Natural killer cell (primary cell): ENCODE measurements around the gene PCID2. TPM values are rescaled to one million over a fixed set of nuclear protein-coding genes. Genes with fewer than 3 reads are reported as not detected.

Experiments used
- ATAC-seq, 3 donors: fragments of 150-1000 bp in 2 of 3; fragments of 200-7000 bp in 1 of 3; cut with Tn5 transposase; 1 replicate in 1 of 3; 2 replicates in 2 of 3; pipeline ENCODE4 v1.10.0; 2021; ENCODE audit warnings: mild to moderate bottlenecking in 2 of 3, moderate library complexity in 2 of 3
- DNase-seq, 2 donors: peaks; one replicate each; pipeline versions ENCODE4 v3.0.0 to v3.0.0-alpha.2; 2013 to 2021; ENCODE audit warnings: mixed read lengths in 1 of 2
- H3K27ac ChIP-seq: one replicate; pipeline ENCODE4 v1.5.1; 2013; ENCODE audit warnings: mild to moderate bottlenecking, low read length
- H3K27me3 ChIP-seq: one replicate; pipeline ENCODE4 v1.6.1; 2013; ENCODE audit warnings: low read length; ENCODE audit not compliant: control insufficient read depth, insufficient read depth
- H3K36me3 ChIP-seq: one replicate; pipeline ENCODE4 v1.6.1; 2013; ENCODE audit warnings: low read length; ENCODE audit not compliant: control insufficient read depth, insufficient read depth
- H3K4me1 ChIP-seq: one replicate; pipeline ENCODE4 v1.6.1; 2013; ENCODE audit warnings: low read length; ENCODE audit not compliant: control insufficient read depth, insufficient read depth
- H3K4me3 ChIP-seq: one replicate; pipeline ENCODE4 v1.5.1; 2013; ENCODE audit warnings: low read length
- H3K9me3 ChIP-seq: one replicate; pipeline ENCODE4 v1.6.1; 2013; ENCODE audit warnings: low read length; ENCODE audit not compliant: control insufficient read depth, insufficient read depth
- H3K27ac Mint-ChIP-seq, 2 donors: one replicate each; pipeline ENCODE4 v1.8.0; 2022; ENCODE audit warnings: mild to moderate bottlenecking in 2 of 2, mixed read lengths in 2 of 2, moderate library complexity in 1 of 2
- H3K27me3 Mint-ChIP-seq, 2 donors: one replicate each; pipeline ENCODE4 v1.8.0; 2022; ENCODE audit warnings: low read depth in 2 of 2, mixed read lengths in 2 of 2
- H3K36me3 Mint-ChIP-seq: one replicate; pipeline ENCODE4 v1.8.0; 2022; ENCODE audit warnings: mixed read lengths
- H3K4me1 Mint-ChIP-seq, 2 donors: one replicate each; pipeline ENCODE4 v1.8.0; 2022; ENCODE audit warnings: mixed read lengths in 2 of 2
- H3K4me3 Mint-ChIP-seq: one replicate; pipeline ENCODE4 v1.8.0; 2022; ENCODE audit warnings: mild to moderate bottlenecking, moderate library complexity, mixed read lengths
- H3K9me3 Mint-ChIP-seq, 2 donors: one replicate each; pipeline ENCODE4 v1.8.0; 2022; ENCODE audit warnings: mixed read lengths in 2 of 2
- WGBS: methylation state at CpG from one replicate; pipeline ENCODE4 v1.1.7; 2013; ENCODE audit warnings: missing lambda C conversion rate; ENCODE audit not compliant: insufficient coverage; 5-methylcytosine and 5-hydroxymethylcytosine counted together
- intact Hi-C: fragments of 100-400 bp; cut with micrococcal nuclease; formaldehyde crosslinking; loops from one replicate; pipeline ENCODE4 v1.14.2; 2022
- total RNA-seq, 4 donors: library from RNA; stranded (reverse); fragments of 120-200 nt in 1 of 4; gene quantifications; one replicate each; pipeline versions ENCODE4 v1.2.3 to v1.2.4, GENCODE V29; 2013 to 2022
- TF ChIP-seq, protein P1 (sequence below): fragments of 200-600 bp; IDR thresholded peaks from one replicate; pipeline ENCODE4 v1.8.0; 2022; ENCODE audit warnings: antibody characterized with exemption

The PCID2 gene
- total RNA-seq, 3 donors from 2014 or later (not counting 1 experiment from before 2014, with no cell fraction given) = 26.4 to 68.9 (median 42.3) TPM

DNA sequence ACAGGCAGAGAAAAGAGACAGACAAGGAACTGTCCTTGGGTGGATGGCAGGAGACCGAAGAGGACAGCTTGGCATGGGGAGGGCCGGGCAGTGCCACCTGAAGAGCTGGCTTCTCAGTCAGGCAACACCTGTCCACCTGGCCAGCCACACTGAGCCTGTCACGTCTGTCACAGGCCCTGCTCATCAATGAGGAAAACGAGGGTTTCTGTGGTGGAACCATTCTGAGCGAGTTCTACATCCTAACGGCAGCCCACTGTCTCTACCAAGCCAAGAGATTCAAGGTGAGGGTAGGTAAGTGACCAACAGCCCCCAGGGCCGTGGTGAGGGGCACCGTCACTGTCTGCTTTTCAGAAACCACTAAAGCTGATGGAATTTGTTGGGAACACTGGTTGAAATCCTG lies 61.3 kb downstream of the PCID2 start:
- H3K27me3 ChIP-seq = peaks cover 13% of the 10 kb centered on the region
- no peak overlapping the region for H3K4me3 ChIP-seq
- peaks cover 6% of the 10 kb centered on the region for H3K4me1 ChIP-seq
- H3K27me3 Mint-ChIP-seq = peaks cover 0 to 23% of the 10 kb centered on the region in 2 donors
- no peaks in the 10 kb centered on the region for H3K9me3 Mint-ChIP-seq
- H3K36me3 ChIP-seq = no peaks in the 10 kb centered on the region
- TF ChIP-seq, protein P1, sequence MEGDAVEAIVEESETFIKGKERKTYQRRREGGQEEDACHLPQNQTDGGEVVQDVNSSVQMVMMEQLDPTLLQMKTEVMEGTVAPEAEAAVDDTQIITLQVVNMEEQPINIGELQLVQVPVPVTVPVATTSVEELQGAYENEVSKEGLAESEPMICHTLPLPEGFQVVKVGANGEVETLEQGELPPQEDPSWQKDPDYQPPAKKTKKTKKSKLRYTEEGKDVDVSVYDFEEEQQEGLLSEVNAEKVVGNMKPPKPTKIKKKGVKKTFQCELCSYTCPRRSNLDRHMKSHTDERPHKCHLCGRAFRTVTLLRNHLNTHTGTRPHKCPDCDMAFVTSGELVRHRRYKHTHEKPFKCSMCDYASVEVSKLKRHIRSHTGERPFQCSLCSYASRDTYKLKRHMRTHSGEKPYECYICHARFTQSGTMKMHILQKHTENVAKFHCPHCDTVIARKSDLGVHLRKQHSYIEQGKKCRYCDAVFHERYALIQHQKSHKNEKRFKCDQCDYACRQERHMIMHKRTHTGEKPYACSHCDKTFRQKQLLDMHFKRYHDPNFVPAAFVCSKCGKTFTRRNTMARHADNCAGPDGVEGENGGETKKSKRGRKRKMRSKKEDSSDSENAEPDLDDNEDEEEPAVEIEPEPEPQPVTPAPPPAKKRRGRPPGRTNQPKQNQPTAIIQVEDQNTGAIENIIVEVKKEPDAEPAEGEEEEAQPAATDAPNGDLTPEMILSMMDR = no peak
- DNase-seq (no peak), ATAC-seq (no peak)
- intact Hi-C loops = no loop called here
- H3K27ac Mint-ChIP-seq = no peak overlapping the region
- no peaks in the 10 kb centered on the region for H3K9me3 ChIP-seq
- no peak overlapping the region for H3K4me3 Mint-ChIP-seq
- 81% methylated on average over 8 of the region's 8 CpGs for WGBS
- H3K4me1 Mint-ChIP-seq = peaks cover 3 to 11% of the 10 kb centered on the region in 2 donors
- no peak overlapping the region for H3K27ac ChIP-seq
- H3K36me3 Mint-ChIP-seq = no peaks in the 10 kb centered on the region

GRCh38 chr13:113146750-113147149 lies 61.7 kb downstream of the PCID2 start:
- WGBS = 88% methylated on average over 9 of the region's 9 CpGs
- Histone ChIP-seq H3K4me1 (peaks cover 1% of the 10 kb centered on the region), H3K27me3 (peaks cover 9% of the 10 kb centered on the region), H3K4me3 (no peak overlapping the region), H3K36me3 (no peaks in the 10 kb centered on the region), H3K9me3 (no peaks in the 10 kb centered on the region), H3K27ac (no peak overlapping the region)
- Mint-ChIP-seq H3K4me3 (no peak overlapping the region), H3K27ac (no peak overlapping the region), H3K4me1 (peaks cover 0 to 7% of the 10 kb centered on the region in 2 donors), H3K27me3 (peaks cover 0 to 22% of the 10 kb centered on the region in 2 donors), H3K9me3 (no peaks in the 10 kb centered on the region), H3K36me3 (no peaks in the 10 kb centered on the region)
- TF ChIP-seq, protein P1 = no peak
- DNase-seq = no peak
- intact Hi-C loops = no loop called here
- ATAC-seq = no peak

DNA sequence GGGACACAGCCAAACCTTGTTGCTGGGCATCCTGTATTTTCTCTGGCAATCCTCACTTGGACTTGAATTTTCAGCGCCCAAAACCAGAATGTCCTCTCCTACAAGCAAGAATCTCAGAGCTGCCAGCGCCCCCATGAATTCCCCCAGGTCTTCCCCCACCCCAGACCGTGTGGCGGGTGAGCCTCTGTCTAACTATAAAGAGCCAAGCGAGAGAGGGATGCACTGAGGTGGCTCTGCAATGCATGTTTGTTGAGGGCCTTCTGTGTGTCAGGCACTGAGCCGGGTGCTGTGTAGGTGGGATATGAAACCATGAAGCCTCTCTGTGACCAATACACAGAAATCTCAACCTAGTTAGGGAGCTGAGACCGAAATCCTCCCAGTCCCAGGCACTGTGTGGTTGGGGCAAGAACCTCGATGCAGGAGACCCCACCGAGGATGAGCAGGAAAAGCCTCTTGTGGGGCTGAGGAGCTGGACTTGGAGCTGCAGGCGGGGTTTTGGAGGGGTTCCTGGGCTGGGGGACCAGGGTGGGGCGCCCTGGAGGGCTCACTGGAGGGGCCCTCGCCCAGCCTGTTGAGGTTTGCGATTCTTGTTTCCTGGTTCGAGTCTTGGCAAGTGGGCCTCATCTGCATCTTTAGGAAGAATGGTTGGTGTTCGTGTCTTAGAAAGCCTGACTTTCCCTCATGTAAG lies 62.4 kb downstream of the PCID2 start:
- ATAC-seq = no peak
- 91% methylated on average over 14 of the region's 15 CpGs for WGBS
- TF ChIP-seq, protein P1 = no peak

GRCh38 chr13:113145496-113145895 lies 63.0 kb downstream of the PCID2 start:
- H3K27ac ChIP-seq = no peak overlapping the region
- H3K36me3 Mint-ChIP-seq = no peaks in the 10 kb centered on the region
- TF ChIP-seq, protein P1 = no peak
- no peaks in the 10 kb centered on the region for H3K9me3 Mint-ChIP-seq
- no peak overlapping the region for H3K4me3 ChIP-seq
- intact Hi-C loops = no loop called here
- no peaks in the 10 kb centered on the region for H3K4me1 ChIP-seq
- WGBS = 80% methylated on average over 10 of the region's 12 CpGs
- no peak for ATAC-seq
- DNase-seq = no peak
- H3K27me3 Mint-ChIP-seq = peaks cover 0 to 15% of the 10 kb centered on the region in 2 donors
- H3K27ac Mint-ChIP-seq = no peak overlapping the region
- no peaks in the 10 kb centered on the region for H3K27me3 ChIP-seq
- no peak overlapping the region for H3K4me3 Mint-ChIP-seq
- no peaks in the 10 kb centered on the region for H3K36me3 ChIP-seq
- H3K4me1 Mint-ChIP-seq = no peaks in the 10 kb centered on the region
- H3K9me3 ChIP-seq = no peaks in the 10 kb centered on the region

More for the DNA sequence above, 62.4 kb downstream of the PCID2 start:
- Mint-ChIP-seq H3K4me3 (no peak overlapping the region), H3K9me3 (no peaks in the 10 kb centered on the region), H3K27ac (no peak overlapping the region), H3K36me3 (no peaks in the 10 kb centered on the region), H3K27me3 (peaks cover 0 to 16% of the 10 kb centered on the region in 2 donors), H3K4me1 (peaks cover 0 to under 1% of the 10 kb centered on the region in 2 donors)
- Histone ChIP-seq H3K27me3 (peaks cover 5% of the 10 kb centered on the region), H3K4me1 (no peaks in the 10 kb centered on the region), H3K4me3 (no peak overlapping the region), H3K9me3 (no peaks in the 10 kb centered on the region), H3K36me3 (no peaks in the 10 kb centered on the region), H3K27ac (no peak overlapping the region)
- no peak for DNase-seq
- intact Hi-C loops = no loop called here
